ENCODE data around the gene CEACAM3. TPM values are rescaled to one million over a fixed set of nuclear protein-coding genes. Genes with fewer than 3 reads are reported as not detected.

Gene CEACAM3
- total RNA-seq, 1 donor from 2014 or later = 1.2 TPM

DNA sequence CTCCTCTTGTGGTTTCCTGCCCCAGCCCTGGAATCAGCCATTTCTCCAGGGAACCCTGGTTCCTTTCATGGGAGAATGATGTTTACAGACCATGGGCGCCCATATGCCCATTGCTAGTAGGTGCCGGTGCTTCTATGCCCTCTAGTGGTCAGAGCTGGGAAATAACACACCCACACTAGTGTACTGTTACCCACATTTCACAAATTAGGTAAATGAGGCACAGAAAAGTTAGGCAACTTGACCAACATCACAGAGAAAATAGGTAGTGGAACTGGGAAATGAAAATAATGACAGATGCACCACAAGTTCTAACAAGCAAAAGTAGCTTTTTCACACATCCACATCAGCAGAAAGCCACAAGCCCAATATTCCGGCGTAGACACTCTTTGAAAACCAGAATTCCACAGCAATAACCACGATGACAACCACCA lies 1.3 kb upstream of the CEACAM3 start:
- intact Hi-C loops (cut with DNase I) = no loop called here
- DNase-seq = no peak
- peak; percentile 83 for ATAC-seq

DNA sequence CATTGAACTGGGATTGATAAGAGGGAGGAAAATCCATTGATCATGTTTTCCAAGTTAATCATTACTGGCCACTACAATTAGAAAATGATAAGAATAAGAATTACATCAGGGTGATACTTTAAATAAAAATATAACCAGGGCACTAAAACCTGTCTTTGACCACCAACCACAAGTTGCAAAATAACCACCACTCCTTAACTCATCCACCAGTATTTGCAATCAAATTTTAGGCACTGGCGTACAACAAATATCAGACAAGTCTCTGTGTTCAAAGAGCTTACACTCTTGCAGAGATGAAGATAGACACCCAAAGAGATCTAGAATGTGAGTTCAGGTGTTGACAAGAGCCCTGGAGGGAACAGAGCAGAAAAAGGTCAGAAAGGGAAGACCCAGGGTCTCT lies 514 bp downstream of the CEACAM3 start:
- intact Hi-C loops (cut with DNase I) = no loop called here
- Histone ChIP-seq H3K4me3 (no peak overlapping the region), H3K4me1 (no peaks in the 10 kb centered on the region), H3K27ac (no peak overlapping the region), H3K36me3 (no peaks in the 10 kb centered on the region), H3K9me3 (no peaks in the 10 kb centered on the region), H3K27me3 (no peaks in the 10 kb centered on the region)
- ATAC-seq (no peak), DNase-seq (no peak)
- TF ChIP-seq, protein P1, sequence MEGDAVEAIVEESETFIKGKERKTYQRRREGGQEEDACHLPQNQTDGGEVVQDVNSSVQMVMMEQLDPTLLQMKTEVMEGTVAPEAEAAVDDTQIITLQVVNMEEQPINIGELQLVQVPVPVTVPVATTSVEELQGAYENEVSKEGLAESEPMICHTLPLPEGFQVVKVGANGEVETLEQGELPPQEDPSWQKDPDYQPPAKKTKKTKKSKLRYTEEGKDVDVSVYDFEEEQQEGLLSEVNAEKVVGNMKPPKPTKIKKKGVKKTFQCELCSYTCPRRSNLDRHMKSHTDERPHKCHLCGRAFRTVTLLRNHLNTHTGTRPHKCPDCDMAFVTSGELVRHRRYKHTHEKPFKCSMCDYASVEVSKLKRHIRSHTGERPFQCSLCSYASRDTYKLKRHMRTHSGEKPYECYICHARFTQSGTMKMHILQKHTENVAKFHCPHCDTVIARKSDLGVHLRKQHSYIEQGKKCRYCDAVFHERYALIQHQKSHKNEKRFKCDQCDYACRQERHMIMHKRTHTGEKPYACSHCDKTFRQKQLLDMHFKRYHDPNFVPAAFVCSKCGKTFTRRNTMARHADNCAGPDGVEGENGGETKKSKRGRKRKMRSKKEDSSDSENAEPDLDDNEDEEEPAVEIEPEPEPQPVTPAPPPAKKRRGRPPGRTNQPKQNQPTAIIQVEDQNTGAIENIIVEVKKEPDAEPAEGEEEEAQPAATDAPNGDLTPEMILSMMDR (IDR thresholded peaks at IDR 0.05) = no peak

More for the DNA sequence above, 1.3 kb upstream of the CEACAM3 start:
- Histone ChIP-seq H3K4me1 (no peaks in the 10 kb centered on the region), H3K36me3 (no peaks in the 10 kb centered on the region), H3K9me3 (no peaks in the 10 kb centered on the region), H3K4me3 (no peak overlapping the region), H3K27me3 (no peaks in the 10 kb centered on the region), H3K27ac (no peak overlapping the region)
- TF ChIP-seq, protein P1 (IDR thresholded peaks at IDR 0.05) = peak; percentile 79

DNA sequence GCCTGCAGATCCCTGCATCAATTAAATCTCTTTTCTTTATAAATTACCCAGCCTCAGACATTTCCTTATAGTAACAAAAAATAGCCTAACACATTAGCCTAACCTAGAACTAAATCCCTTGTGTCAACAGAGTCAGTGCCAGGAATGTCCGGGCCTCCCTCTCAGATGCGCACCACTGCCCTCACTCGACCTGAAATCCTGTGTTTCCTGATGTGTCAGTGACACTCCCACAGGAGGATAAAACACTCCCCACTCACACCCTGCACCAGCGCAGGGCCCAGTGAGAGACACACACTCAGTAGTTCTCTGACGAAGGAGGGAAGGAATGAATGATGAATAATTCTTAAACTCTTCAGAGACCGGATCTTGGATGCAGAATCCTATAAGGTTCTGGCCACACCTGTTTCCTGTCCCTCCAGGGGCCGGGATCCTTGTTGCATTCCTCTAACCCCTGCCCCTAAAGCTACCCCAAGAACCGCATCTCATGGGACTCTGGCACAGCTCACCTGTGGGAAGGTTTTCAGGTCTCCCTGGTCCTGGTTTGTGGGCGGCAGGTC lies 3.1 kb downstream of the CEACAM3 start:
- intact Hi-C loops (cut with DNase I) = no loop called here
- ATAC-seq (peak; percentile 37), DNase-seq (no peak)
- peaks cover 7% of the 10 kb centered on the region for H3K4me1 ChIP-seq
- TF ChIP-seq, protein P1 (IDR thresholded peaks at IDR 0.05) = no peak
- H3K27ac ChIP-seq = no peak overlapping the region
- no peak overlapping the region for H3K4me3 ChIP-seq
- H3K27me3 ChIP-seq = no peaks in the 10 kb centered on the region
- no peaks in the 10 kb centered on the region for H3K9me3 ChIP-seq
- no peaks in the 10 kb centered on the region for H3K36me3 ChIP-seq

DNA sequence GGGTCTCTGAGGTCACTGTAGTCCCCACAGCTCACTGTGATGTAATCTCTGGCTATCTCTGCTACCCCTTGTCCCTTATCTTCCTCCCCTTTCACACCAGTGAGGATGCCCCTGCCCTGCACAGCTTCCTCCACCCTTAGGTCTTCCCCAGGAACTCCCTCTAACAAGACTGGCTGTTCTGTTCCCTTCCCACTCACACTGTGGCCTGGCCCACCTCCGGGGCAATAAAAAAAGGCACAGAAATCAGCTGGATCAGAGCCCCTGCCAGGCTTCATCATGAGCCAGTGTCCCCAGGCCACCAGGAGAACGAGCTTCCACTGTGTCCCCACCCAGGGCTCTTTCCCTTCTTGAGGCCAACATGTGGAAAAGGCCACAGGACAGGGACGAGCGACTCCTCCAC lies 4.6 kb downstream of the CEACAM3 start:
- no peaks in the 10 kb centered on the region for H3K36me3 ChIP-seq
- no peak for ATAC-seq
- H3K9me3 ChIP-seq = no peaks in the 10 kb centered on the region
- H3K27me3 ChIP-seq = no peaks in the 10 kb centered on the region
- no peak overlapping the region for H3K27ac ChIP-seq
- TF ChIP-seq, protein P1 (IDR thresholded peaks at IDR 0.05) = no peak
- no peak overlapping the region for H3K4me3 ChIP-seq
- intact Hi-C loops (cut with DNase I) = no loop called here
- H3K4me1 ChIP-seq = peaks cover 7% of the 10 kb centered on the region
- no peak for DNase-seq

DNA sequence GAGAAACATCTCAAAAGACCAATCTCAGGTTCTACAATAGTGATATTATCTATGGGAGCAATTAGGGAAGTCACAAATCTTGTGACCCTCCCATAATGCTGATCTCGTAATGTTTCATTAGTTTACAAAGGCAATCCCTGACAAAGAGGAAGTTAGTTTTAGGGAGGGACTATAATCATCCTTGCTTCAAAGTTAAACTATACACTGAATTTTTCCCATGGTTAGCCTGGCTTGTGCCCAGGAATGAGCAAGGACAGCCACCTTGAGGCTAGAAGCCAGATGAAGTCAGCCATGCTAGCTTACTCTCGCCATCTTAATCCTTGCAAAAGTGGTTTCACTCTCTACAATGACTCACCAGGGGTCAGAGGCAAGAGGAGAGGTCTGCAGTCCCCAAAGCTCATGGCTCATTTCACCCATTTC lies 5.4 kb downstream of the CEACAM3 start:
- H3K36me3 ChIP-seq = no peaks in the 10 kb centered on the region
- H3K9me3 ChIP-seq = no peaks in the 10 kb centered on the region
- H3K4me3 ChIP-seq = no peak overlapping the region
- TF ChIP-seq, protein P1 (IDR thresholded peaks at IDR 0.05) = no peak
- H3K27me3 ChIP-seq = no peaks in the 10 kb centered on the region
- no peak overlapping the region for H3K27ac ChIP-seq
- DNase-seq = no peak
- H3K4me1 ChIP-seq = peaks cover 7% of the 10 kb centered on the region
- intact Hi-C loops (cut with DNase I) = no loop called here
- peak; percentile 79 for ATAC-seq

DNA sequence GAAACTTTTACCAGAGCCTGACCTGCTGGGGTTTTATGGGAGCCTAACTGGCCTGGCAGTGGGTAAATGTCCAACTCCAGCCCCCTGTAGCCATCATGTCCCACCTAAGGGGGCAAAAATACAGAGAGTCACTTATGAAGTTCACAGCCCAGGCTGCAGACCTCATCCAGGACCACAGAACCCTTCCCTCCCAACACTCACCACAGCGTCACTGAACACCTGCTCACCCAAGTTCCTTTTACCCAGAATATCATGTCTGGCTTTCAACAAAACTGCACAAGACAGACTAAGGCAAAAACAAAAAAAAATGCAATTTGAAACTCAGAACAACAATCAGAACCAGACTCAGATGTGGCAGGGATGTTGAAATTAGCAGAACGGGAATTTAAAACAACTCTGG lies 6.4 kb downstream of the CEACAM3 start:
- ATAC-seq (no peak), DNase-seq (no peak)
- Histone ChIP-seq H3K4me3 (no peak overlapping the region), H3K9me3 (no peaks in the 10 kb centered on the region), H3K27me3 (no peaks in the 10 kb centered on the region), H3K27ac (no peak overlapping the region), H3K36me3 (no peaks in the 10 kb centered on the region), H3K4me1 (peaks cover 7% of the 10 kb centered on the region)
- intact Hi-C loops (cut with DNase I) = no loop called here
- TF ChIP-seq, protein P1 (IDR thresholded peaks at IDR 0.05) = no peak

Data from upper lobe of right lung (tissue), 1 donor.